Hepatocyte (in vitro differentiated cells): ENCODE measurements around the gene ZNF710. TPM values are rescaled to one million over a fixed set of nuclear protein-coding genes. Genes with fewer than 3 reads are reported as not detected.

Source experiments
- DNase-seq: peaks from one replicate; pipeline ENCODE4 v3.0.0-alpha.2; 2016; ENCODE audit warnings: low spot score
- H2AFZ ChIP-seq: fragments of 200-600 bp; sonication (generic); 2 replicates; pipeline ENCODE4 v1.6.0; 2016; ENCODE audit warnings: antibody characterized with exemption, mild to moderate bottlenecking
- H3K27ac ChIP-seq: fragments of 200-600 bp; sonication (generic); 2 replicates; pipeline ENCODE4 v1.5.1; 2016; ENCODE audit warnings: mild to moderate bottlenecking
- H3K27me3 ChIP-seq: fragments of 200-600 bp; sonication (generic); 2 replicates; pipeline ENCODE4 v1.6.1; 2016
- H3K36me3 ChIP-seq: fragments of 200-600 bp; sonication (generic); replicated peaks from 2 replicates; pipeline ENCODE4 v1.5.1; 2016; ENCODE audit warnings: low read depth; ENCODE audit not compliant: insufficient read depth
- H3K4me1 ChIP-seq: fragments of 200-600 bp; sonication (generic); 2 replicates; pipeline ENCODE4 v1.5.1; 2016; ENCODE audit warnings: mild to moderate bottlenecking, moderate library complexity; ENCODE audit not compliant: insufficient read depth
- H3K4me2 ChIP-seq: fragments of 200-600 bp; sonication (generic); 2 replicates; pipeline ENCODE4 v1.6.0; 2016
- H3K4me3 ChIP-seq: fragments of 200-600 bp; sonication (generic); 2 replicates; pipeline ENCODE4 v1.5.1; 2016; ENCODE audit warnings: mild to moderate bottlenecking
- H3K79me2 ChIP-seq: fragments of 200-600 bp; sonication (generic); 2 replicates; pipeline ENCODE4 v1.6.0; 2017; ENCODE audit warnings: mild to moderate bottlenecking
- H3K9me2 ChIP-seq: fragments of 200-600 bp; sonication (generic); replicated peaks from 2 replicates; pipeline ENCODE4 v1.6.0; 2017; ENCODE audit warnings: mild to moderate bottlenecking; ENCODE audit not compliant: insufficient read depth
- H3K9me3 ChIP-seq: fragments of 200-600 bp; sonication (generic); 2 replicates; pipeline ENCODE4 v1.5.1; 2016; ENCODE audit warnings: low read depth, mild to moderate bottlenecking
- H4K20me1 ChIP-seq: fragments of 200-600 bp; sonication (generic); 2 replicates; pipeline ENCODE4 v1.6.0; 2016; ENCODE audit warnings: mild to moderate bottlenecking; ENCODE audit not compliant: insufficient read depth, poor library complexity, severe bottlenecking
- CTCF ChIP-seq: fragments of 200-600 bp; sonication (generic); IDR thresholded peaks from 2 replicates; pipeline ENCODE4 v1.5.1; 2016; ENCODE audit warnings: antibody characterized with exemption, mild to moderate bottlenecking; ENCODE audit not compliant: poor library complexity
- EZH2 ChIP-seq: fragments of 200-600 bp; sonication (generic); IDR thresholded peaks from 2 replicates; pipeline ENCODE4 v1.6.1; 2016; ENCODE audit warnings: antibody characterized with exemption, mild to moderate bottlenecking, borderline replicate concordance
- EZH2phosphoT487 ChIP-seq: fragments of 200-600 bp; sonication (generic); IDR thresholded peaks from one replicate; pipeline ENCODE4 v1.6.1; 2018; ENCODE audit warnings: antibody characterized with exemption, mild to moderate bottlenecking, low read depth, moderate library complexity; ENCODE audit not compliant: unreplicated experiment, severe bottlenecking
- WGBS: methylation state at CpG from one replicate; pipeline ENCODE4 v1.1.6; 2016; ENCODE audit warnings: low lambda C conversion rate; ENCODE audit errors: missing lambda C conversion rate; 5-methylcytosine and 5-hydroxymethylcytosine counted together
- polyA plus RNA-seq: library from polyadenylated mRNA; unstranded; fragments of >200 nt; fragmentation: Nextera tagmentation; extraction: Ambion mirVana; gene quantifications from 2 replicates; pipeline ENCODE4 v1.2.1, GENCODE V29; 2016
- total RNA-seq: library from RNA; depleted of rRNA; stranded (reverse); fragments of >200 nt; gene quantifications from 2 replicates; pipeline ENCODE4 v1.2.3, GENCODE V29; 2014

Gene ZNF710
- total and polyA plus RNA-seq, 2 experiments from 2014 or later: 14.5 to 17.2 TPM

DNA sequence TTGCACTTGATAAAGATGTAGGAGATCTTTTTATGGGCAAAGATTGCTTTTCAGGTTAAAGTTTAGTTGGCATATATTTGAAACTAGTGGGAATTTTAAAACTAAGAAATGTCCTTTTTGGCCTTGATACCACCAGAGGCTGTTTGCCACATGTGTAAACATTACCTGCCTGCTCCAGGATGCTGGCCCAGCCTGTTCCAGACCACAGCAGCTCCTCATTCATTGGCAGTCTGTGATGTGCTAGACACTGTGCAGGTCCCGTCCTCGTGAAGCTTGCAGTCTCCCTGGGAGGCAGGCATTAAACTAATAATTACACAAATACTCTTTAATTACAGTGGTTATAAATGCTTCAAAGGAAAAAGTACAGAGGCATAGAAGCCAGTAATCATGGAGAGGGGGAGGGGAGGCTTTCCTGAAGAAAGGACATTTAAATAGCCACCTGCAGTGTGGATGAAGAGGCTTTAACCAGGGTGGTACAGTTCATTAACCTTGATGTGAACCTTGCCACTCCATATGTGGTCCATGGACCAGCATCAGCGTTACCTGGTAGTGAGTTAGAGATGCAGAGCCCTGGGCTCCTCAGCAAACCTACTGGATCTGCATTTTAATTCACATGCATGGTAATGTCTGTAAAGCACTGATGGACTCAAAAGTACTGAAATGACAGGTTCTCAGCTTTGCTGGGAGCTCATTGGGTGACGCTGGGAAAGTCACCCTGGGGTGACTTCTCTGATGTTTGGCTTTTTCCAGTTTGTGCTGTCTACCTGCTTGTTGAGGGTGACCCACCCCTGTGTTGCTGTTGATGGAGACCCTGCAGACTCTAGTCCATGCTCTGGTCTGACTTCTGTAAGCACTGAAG is 5.3 kb downstream of the ZNF710 start:
- 73% methylated on average over 4 of the region's 4 CpGs for WGBS
- H3K9me2 ChIP-seq: no peaks in the 10 kb centered on the region
- peaks cover 87% of the 10 kb centered on the region for H3K79me2 ChIP-seq
- TF ChIP-seq EZH2phosphoT487: no peak
- TF ChIP-seq EZH2: no peak
- no peak for TF ChIP-seq CTCF
- DNase-seq: no peak
- peak overlapping the region; percentile 14 for H3K4me2 ChIP-seq
- H3K4me1 ChIP-seq: peaks cover 36% of the 10 kb centered on the region
- H4K20me1 ChIP-seq: peaks cover 8% of the 10 kb centered on the region
- H3K9me3 ChIP-seq: peaks cover 5% of the 10 kb centered on the region
- no peak overlapping the region for H2AFZ ChIP-seq
- no peak overlapping the region for H3K4me3 ChIP-seq
- H3K27me3 ChIP-seq: no peaks in the 10 kb centered on the region
- H3K36me3 ChIP-seq: no peaks in the 10 kb centered on the region
- H3K27ac ChIP-seq: peak overlapping the region; percentile 87

DNA sequence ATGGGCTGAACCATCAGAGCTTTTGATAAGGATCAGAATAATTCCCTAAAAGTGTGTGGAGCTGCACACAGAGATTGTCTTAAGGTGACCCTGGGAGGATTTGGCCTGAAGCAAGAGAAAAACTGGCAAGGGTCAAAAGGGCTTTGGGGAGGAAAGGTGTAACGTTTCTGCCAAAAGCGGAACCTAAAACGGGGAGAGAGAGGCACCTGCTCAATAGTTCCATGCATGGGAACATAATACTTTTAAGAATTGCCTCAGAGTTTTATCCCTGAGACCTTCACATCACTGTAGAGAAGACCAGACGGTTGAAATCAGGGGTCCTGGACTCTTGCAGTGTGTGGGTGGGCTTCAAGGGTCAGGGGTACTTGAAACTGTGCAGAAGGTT is 5.9 kb downstream of the ZNF710 start:
- Histone ChIP-seq H3K9me2 (no peaks in the 10 kb centered on the region), H3K4me2 (no peak overlapping the region), H4K20me1 (peaks cover 8% of the 10 kb centered on the region), H2AFZ (no peak overlapping the region), H3K79me2 (peaks cover 93% of the 10 kb centered on the region), H3K4me1 (peaks cover 36% of the 10 kb centered on the region), H3K27me3 (no peaks in the 10 kb centered on the region), H3K4me3 (no peak overlapping the region), H3K9me3 (peaks cover 11% of the 10 kb centered on the region), H3K27ac (no peak overlapping the region), H3K36me3 (no peaks in the 10 kb centered on the region)
- no peak for TF ChIP-seq EZH2phosphoT487
- TF ChIP-seq EZH2: no peak
- no peak for TF ChIP-seq CTCF
- DNase-seq: no peak
- WGBS: 75% methylated on average over 4 of the region's 4 CpGs

DNA sequence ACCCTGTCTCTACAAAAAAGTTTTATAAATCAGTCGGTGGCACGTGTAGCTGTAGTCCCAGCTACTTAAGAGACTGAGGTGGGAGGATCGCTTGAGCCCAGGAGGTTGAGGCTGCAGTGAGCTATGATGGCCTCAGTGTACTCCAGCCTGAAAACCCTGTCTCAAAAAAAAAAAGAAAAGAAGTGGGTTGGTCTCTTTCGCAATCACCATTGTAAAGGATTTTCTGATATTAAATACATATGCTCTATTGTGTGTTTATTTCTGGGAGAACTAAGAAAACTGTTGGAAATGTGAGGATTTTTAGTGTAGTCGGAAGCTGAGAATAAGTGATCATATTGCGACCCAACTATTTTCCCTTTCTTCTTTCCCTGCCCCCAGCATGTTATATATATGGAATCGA is 7.5 kb downstream of the ZNF710 start:
- Histone ChIP-seq H3K36me3 (no peaks in the 10 kb centered on the region), H3K4me1 (peaks cover 26% of the 10 kb centered on the region), H3K27ac (no peak overlapping the region), H3K79me2 (peaks cover 92% of the 10 kb centered on the region), H4K20me1 (peaks cover 8% of the 10 kb centered on the region), H3K27me3 (no peaks in the 10 kb centered on the region), H3K4me3 (no peak overlapping the region), H2AFZ (no peak overlapping the region), H3K9me3 (peaks cover 11% of the 10 kb centered on the region), H3K9me2 (no peaks in the 10 kb centered on the region), H3K4me2 (no peak overlapping the region)
- no peak for DNase-seq
- TF ChIP-seq CTCF (no peak), EZH2 (no peak), EZH2phosphoT487 (no peak)
- 94% methylated on average over 7 of the region's 7 CpGs for WGBS
